ENCODE results near the gene HES2.
"Not testable (repeated sequence)": the region's sequence is repeated elsewhere in the genome, so short reads cannot be mapped to it uniquely, and the experiment has no call there.

HES2 gene

DNA sequence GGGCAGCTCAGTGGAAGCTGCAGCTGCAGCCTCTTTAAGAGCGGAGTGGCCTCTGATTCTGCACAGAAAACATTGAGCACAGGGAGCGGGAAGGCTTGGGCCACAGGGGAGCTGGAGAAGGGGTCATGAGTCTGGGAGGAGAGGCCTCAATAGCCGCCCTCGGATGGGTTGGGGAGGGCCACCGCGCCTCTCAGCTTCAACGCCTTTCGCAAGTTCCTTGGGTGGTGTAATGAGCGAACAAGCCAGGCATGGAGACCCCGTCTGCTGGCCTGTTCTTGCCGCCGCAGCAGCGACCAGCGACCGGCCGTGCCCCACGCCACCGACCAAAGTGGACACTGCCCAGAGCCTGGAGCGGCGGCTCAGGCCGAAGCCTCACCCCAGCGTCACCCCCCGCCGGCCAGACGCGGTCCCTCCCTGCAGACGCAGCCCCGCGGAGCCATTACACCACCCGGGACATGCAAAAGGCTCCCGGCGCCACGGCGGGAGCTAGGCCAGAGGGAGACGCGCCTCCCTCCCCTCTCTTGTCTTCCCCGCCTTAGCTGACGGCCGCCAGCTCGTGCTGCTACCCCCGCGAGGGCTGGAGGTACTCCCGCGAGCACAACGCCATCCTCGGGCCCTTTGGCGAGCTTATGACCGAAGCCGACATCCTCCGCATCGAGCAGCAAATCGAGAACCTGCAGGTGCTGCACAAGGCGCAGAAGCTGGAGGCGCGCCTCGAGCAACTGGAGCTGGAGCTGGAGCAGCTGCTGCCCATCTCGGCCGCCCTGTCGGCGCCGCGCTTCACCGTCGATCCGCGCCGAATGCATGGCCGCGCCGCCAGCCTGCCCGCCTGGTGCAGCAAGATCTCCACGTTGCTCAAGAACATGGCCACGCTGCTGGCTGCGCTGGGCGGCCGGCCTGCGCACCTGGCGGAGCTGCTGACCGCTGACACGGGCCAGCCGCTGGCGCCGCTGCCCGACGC, 34.5 kb upstream of the HES2 start:
- DNase-seq, result not testable (repeated sequence)

- DNase-seq, result no peak
Observed at GRCh38 chr1:6450943-6451373, 31.2 kb upstream of the HES2 start.

DNA sequence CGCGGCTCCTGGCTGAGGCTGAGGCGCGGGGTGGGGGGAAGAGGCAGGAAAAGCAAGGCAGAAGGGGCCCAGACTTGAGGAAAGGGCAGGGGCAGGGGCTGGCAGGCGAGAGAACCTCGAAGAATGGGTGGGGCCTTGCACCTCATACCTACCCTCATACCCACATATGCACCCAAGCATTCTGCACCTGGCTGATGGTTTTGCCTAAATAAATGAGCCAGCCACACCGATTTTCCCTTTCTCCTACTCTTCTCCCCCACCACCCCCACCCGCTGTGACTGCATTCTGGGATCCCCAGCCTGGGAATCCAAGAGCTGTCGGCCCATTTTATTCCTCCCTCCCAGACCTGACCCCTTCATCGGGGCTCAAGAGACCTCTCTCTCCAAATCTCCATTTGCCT, 30.8 kb upstream of the HES2 start:
- DNase-seq, result not testable (repeated sequence)

GRCh38 chr1:6450005-6450450, 30.3 kb upstream of the HES2 start:
- DNase-seq, result no peak

- no peak for DNase-seq
Observed at GRCh38 chr1:6448749-6449631, 29.3 kb upstream of the HES2 start.

DNA sequence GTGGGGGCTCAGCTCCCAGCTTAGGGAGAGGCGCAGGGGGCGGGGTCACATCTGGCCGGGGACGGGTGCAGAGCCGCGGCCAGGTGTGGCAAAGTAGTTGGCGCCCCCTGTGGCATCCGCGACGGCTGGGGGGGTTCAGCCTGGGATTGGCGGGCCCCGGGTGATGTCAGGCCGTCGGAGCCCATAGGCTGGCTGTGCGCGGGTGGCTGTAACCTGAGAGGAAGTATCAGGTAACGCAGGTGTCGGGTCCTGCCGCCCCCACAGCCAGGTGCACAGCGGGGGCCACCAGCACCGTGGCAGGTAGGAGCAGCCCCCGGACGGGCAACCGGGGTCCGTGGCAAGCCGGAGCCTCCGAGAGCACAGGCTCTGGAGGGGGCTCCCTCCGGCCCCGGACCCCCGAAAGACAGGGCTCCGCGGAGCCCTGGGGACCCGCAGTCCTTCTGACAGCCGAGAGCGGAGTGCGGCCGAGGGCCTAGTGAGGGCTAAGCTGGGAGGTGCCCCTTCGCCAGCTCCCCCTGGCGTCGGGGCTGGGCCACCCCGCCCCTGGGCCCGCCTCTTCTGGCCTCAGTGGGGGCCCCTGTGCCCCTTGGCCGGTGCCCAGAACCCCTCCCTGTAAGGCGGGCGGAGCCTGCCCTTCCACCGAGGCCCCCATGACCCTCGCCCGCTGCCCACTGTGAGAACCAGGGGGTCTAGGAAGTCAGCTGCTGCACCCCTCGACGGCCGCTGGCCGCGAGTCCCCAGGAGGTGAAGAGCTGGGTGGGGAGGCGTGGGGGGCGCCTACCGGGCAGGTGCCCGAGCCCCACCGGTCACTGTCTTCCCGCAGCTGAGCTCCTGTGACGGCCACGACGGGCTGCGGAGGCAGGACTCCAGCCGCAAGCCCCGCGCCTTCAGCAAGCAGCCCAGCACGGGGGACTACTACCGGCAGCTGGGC, 28.4 kb upstream of the HES2 start:
- no peak for DNase-seq

- no peak for DNase-seq
Observed at GRCh38 chr1:6447016-6447817, 27.5 kb upstream of the HES2 start.

DNA sequence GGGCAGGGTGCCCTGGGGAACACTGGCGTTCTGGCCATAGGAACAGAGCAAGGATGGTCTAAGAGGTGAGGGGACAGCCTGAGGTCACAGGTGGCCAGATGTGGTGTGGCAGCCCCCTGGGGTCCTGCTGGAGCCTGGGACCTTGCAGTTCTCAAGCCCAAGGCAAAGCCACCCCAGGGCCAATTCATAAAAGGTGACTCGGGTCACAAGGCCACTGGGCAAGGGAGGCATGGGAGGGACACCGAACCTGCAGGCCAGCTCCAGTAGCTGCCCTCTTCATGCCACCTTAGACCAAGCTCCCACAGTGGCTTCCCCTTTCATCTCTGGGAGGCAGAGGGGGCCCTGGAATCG, 26.9 kb upstream of the HES2 start:
- no peak for DNase-seq

DNA sequence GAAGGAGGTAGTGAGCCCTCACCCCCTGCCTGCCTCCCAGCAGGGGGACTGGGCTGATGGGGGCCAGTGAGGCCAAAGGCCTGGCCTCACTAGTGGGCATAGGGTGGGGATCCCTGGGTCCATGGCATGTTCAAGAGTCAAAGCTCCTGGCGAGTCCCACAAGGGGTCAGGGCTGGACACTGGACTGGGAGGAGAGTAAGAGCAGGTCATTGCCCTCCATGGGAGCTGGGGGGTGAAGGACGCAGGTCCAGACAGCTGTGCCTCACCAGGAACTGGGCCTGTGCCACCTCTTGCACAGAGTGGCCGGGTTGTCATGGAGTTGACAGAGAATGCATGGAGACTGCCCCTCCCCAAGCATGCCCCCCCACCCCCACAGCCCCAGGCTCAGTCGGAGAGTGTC, 26.2 kb upstream of the HES2 start:
- not testable (repeated sequence) for DNase-seq

GRCh38 chr1:6445062-6445763, 25.5 kb upstream of the HES2 start:
- no peak for DNase-seq

- no peak for DNase-seq
Observed at GRCh38 chr1:6444377-6444776, 24.7 kb upstream of the HES2 start.

GRCh38 chr1:6443339-6444115, 23.8 kb upstream of the HES2 start:
- no peak for DNase-seq

DNA sequence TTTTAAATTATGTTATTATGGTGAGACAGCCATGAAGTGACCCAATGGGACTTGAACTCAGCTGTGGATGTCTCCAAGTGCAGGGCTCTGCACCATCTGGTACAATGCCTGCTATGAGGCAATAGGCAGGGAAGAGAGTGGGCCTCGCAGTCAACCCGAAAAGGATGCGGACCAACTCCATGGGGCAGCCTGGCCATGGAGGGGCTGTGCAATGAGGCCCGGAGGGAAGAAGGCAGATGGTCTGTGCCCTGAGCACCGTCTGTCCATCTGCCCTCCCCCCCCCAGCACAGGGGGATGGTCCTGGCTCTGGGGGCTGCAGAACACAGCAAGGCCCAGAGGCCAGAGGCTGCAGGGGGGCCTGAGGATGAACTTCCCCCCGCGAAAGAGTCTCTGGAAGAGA, 21.9 kb upstream of the HES2 start:
- DNase-seq, result no peak

DNA sequence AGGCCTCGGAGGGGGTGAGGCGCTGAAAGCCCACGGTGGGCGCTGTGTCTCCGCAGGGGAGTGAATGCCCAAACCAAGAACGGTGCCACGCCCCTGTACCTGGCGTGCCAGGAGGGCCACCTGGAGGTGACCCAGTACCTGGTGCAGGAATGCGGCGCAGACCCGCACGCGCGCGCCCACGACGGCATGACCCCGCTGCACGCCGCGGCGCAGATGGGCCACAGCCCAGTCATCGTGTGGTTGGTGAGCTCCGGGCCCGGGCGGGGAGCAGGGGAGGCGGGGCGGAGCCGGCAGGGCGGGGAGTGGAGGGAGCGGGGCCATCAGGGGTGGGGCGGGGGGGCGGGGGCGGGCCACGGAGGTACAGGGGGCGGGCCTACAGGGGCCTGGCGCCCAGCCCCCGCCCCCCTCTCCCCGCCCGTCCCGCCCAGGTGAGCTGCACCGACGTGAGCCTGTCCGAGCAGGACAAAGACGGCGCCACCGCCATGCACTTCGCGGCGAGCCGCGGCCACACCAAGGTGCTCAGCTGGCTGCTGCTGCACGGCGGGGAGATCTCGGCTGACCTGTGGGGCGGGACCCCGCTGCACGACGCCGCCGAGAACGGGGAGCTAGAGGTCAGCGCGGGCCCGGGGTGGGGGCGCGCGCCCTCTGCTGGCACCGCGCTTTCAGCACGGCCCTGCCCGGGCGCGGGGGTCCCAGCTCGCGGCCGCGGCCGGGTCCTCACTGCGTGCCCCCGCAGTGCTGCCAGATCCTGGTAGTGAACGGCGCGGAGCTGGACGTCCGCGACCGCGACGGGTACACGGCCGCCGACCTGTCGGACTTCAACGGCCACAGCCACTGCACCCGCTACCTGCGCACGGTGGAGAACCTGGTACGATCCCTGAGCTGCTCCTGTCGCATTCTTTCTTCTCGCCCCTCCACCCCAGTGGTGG, 20.7 kb upstream of the HES2 start:
- no peak for DNase-seq

GRCh38 chr1:6438047-6438525, 18.4 kb upstream of the HES2 start:
- peak; percentile 64 for DNase-seq

GRCh38 chr1:6437012-6437700, 17.4 kb upstream of the HES2 start:
- peak; percentile 85 for DNase-seq

- DNase-seq, result not testable (repeated sequence)
Observed at GRCh38 chr1:6436277-6436676, 16.6 kb upstream of the HES2 start.

- no peak for DNase-seq
Observed at GRCh38 chr1:6435547-6435946, 15.8 kb upstream of the HES2 start.
